ENCODE measurements around the gene RALGAPA1. TPM values are rescaled to one million over a fixed set of nuclear protein-coding genes. Genes with fewer than 3 reads are reported as not detected.

The RALGAPA1 gene
- total and polyA plus RNA-seq, 2 of the 13 experiments (the other 11 are each of a cell fraction or from before 2014, with no cell fraction given): 65.0 to 89.2 TPM

GRCh38 chr14:35807131-35807961 lies 1.7 kb downstream of the RALGAPA1 start:
- intact Hi-C loops (cut with micrococcal nuclease; ENCODE audit: unreplicated experiment): loop anchor here (2.0 to 10.0 kb wide), 6 partner anchors 49 to 763 kb away; partner anchors contain the start of genes FAM177A1, PPP2R3C, PRORP and PSMA6
- CTCF ChIA-PET (ENCODE audit: low intra/inter-chr PET ratio, low total read pairs): no interaction called here
- ATAC-seq (peak; percentile 5; the same call in 2 of the 3 replicates), DNase-seq (ENCODE audit: low spot score) (peak; percentile 93), FAIRE-seq (peak; percentile 81)
- H3K4me3 ChIP-seq (replicated peaks in 1 of 3; ENCODE audit: insufficient read depth in 1 of 3, low read depth in 2 of 3, low read length in 3 of 3): peak overlapping the region; percentile 85 to 96 (median 86)
- H3K9ac ChIP-seq (ENCODE audit: insufficient read depth, low read depth, low read length): peak overlapping the region; percentile 95
- no peaks in the 10 kb centered on the region; a peak in 1 of 5 replicates for H3K27me3 ChIP-seq (ENCODE audit: control insufficient read depth in 1 of 2, insufficient read depth in 2 of 2, low read length in 2 of 2)
- peaks cover 13% of the 10 kb centered on the region; the same call in 1 of the 2 replicates for H4K20me1 ChIP-seq (ENCODE audit: insufficient read depth, low read length)
- peak overlapping the region; percentile 82 for H3K4me2 ChIP-seq (ENCODE audit: low read depth, low read length)
- peaks cover 62% of the 10 kb centered on the region for H3K79me2 ChIP-seq (ENCODE audit: insufficient read depth, low read length)
- BruUV-seq (replicated peaks): TSS peak; percentile 58
- H3K9me3 ChIP-seq (ENCODE audit: low read length): no peaks in the 10 kb centered on the region
- POLR2A ChIA-PET: interaction anchor here (1.0 to 3.9 kb wide), 11 partner anchors 11 to 1267 kb away, joined by 3 to 81 read pairs (median 3); partner anchors contain the start of genes BRMS1L and PSMA6
- H3K4me1 ChIP-seq (ENCODE audit: insufficient read depth, low read length): peaks cover 66% of the 10 kb centered on the region
- H3K27ac ChIP-seq (ENCODE audit: extremely low read length, insufficient read depth, low read length): peak overlapping the region; percentile 89
- no peak overlapping the region for H2AFZ ChIP-seq (ENCODE audit: low read length)
- H3K36me3 ChIP-seq (replicated peaks in 1 of 2; ENCODE audit: control insufficient read depth in 1 of 2, insufficient read depth in 2 of 2, low read length in 2 of 2): peaks cover 4 to 13% of the 10 kb centered on the region in 2 experiments; a peak in 4 of 5 replicates
- WGBS (ENCODE audit: low lambda C conversion rate): 14% methylated on average over 8 of the region's 8 CpGs
- in situ Hi-C loops (cut with HindIII; ENCODE audit: extremely low pct_ligation_motif_present, low pct_unique_long_range_greater_than_20kb): loop anchor here (25.0 kb wide), 1 partner anchor 670 kb away; no protein-coding TSS in a partner anchor
- TF ChIP-seq TFE3 (CRISPR knock-in tag; IDR thresholded peaks at IDR 0.05) (peak; percentile 79), SIX1 (CRISPR knock-in tag; IDR thresholded peaks at IDR 0.05; ENCODE audit: borderline replicate concordance) (peak; percentile 83), ZNF367 (CRISPR knock-in tag; IDR thresholded peaks at IDR 0.05; ENCODE audit: borderline replicate concordance) (0 out of 2 replicates have a peak, but pooled peaks have one; percentile 58), POLR2AphosphoS2 (IDR thresholded peaks at IDR 0.05; ENCODE audit: low read depth, low read length) (no peak), ZBED4 (CRISPR knock-in tag; IDR thresholded peaks at IDR 0.05; ENCODE audit: borderline replicate concordance) (0 out of 2 replicates have a peak, but pooled peaks have one; percentile 57), HNF4G (IDR thresholded peaks at IDR 0.05; ENCODE audit: borderline replicate concordance, low read depth, low read length) (0 out of 2 replicates have a peak, but pooled peaks have one; percentile 22), HNF4G (CRISPR knock-in tag; IDR thresholded peaks at IDR 0.05; ENCODE audit: borderline replicate concordance, low read depth) (no peak), BCL6 (CRISPR knock-in tag; IDR thresholded peaks at IDR 0.05) (peak; percentile 89), PAXIP1 (CRISPR knock-in tag; conservative IDR thresholded peaks at IDR 0.05) (peak; percentile 94), ZNF446 (CRISPR knock-in tag; IDR thresholded peaks at IDR 0.05) (no peak), POLR2AphosphoS5 (IDR thresholded peaks at IDR 0.05; ENCODE audit: low read depth, low read length) (0 out of 2 replicates have a peak, but pooled peaks have one; percentile 14), RXRB (CRISPR knock-in tag; IDR thresholded peaks at IDR 0.05; ENCODE audit: borderline replicate concordance) (peak; percentile 81), RBFOX2 (IDR thresholded peaks at IDR 0.05; ENCODE audit: low read depth, low read length) (peak; percentile 50; the same call in 1 of the 2 replicates)
